Ovary (tissue), 3 donors: Measurements from ENCODE around the gene PET100.

Experiments
- POLR2A ChIP-seq: fragments of 450-650 bp; IDR thresholded peaks from one replicate; pipeline ENCODE4 v1.6.1; 2017; ENCODE audit warnings: antibody characterized with exemption, mild to moderate bottlenecking, moderate library complexity
- TF ChIP-seq, protein P1 (sequence below), 3 donors: fragments of 450-650 bp in 2 of 3; fragments of 200-600 bp in 1 of 3; IDR thresholded peaks; one replicate each; pipeline versions ENCODE4 v1.5.1 to v1.8.0; 2016 to 2022; ENCODE audit warnings: antibody characterized with exemption in 3 of 3, mild to moderate bottlenecking in 1 of 3
- donor health status: DM: no; HTN: no; CAD: no.

DNA sequence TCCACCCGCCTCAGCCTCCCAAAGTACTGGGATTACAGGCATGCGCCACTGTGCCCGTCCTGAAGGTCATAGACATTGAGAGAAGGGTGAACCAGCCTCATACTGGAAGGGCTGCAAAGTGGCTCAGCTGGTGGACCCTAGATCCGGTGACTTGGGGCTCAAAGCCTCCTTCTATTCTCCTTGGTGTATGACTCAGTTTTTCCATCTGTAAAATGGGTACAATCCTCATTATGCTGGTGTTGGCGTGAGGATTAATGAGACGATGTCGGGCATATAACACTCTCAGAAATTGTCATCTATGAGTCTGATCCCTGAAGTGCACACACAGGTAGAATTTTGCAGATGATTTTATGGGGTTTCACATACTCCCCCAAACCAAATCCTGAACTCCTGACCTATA is 39.8 kb upstream of the PET100 start:
- TF ChIP-seq, protein P1, sequence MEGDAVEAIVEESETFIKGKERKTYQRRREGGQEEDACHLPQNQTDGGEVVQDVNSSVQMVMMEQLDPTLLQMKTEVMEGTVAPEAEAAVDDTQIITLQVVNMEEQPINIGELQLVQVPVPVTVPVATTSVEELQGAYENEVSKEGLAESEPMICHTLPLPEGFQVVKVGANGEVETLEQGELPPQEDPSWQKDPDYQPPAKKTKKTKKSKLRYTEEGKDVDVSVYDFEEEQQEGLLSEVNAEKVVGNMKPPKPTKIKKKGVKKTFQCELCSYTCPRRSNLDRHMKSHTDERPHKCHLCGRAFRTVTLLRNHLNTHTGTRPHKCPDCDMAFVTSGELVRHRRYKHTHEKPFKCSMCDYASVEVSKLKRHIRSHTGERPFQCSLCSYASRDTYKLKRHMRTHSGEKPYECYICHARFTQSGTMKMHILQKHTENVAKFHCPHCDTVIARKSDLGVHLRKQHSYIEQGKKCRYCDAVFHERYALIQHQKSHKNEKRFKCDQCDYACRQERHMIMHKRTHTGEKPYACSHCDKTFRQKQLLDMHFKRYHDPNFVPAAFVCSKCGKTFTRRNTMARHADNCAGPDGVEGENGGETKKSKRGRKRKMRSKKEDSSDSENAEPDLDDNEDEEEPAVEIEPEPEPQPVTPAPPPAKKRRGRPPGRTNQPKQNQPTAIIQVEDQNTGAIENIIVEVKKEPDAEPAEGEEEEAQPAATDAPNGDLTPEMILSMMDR (IDR thresholded peaks at IDR 0.05) = no peak
- no peak for TF ChIP-seq POLR2A
